Skeletal muscle tissue (tissue), 4 donors: ENCODE measurements around the gene AGMO. TPM values are rescaled to one million over a fixed set of nuclear protein-coding genes. Genes with fewer than 3 reads are reported as not detected.
A peak's percentile ranks its signal among the peaks of the same experiment; 100 is the strongest.

Experiments
- H3K27ac ChIP-seq: one replicate; pipeline ENCODE4 v1.7.0; 2013; ENCODE audit warnings: mild to moderate bottlenecking, low read depth, low read length, inconsistent platforms
- H3K27me3 ChIP-seq, 3 donors: one replicate each; pipeline ENCODE4 v1.7.0; 2013; ENCODE audit warnings: low read length in 3 of 3; ENCODE audit not compliant: control insufficient read depth in 3 of 3, insufficient read depth in 3 of 3
- H3K36me3 ChIP-seq, 3 donors: one replicate each; pipeline ENCODE4 v1.7.0; 2013; ENCODE audit warnings: low read length in 3 of 3; ENCODE audit not compliant: control insufficient read depth in 3 of 3, insufficient read depth in 3 of 3
- H3K4me1 ChIP-seq, 3 donors: one replicate each; pipeline ENCODE4 v1.7.0; 2013; ENCODE audit warnings: low read length in 3 of 3, mild to moderate bottlenecking in 3 of 3; ENCODE audit not compliant: control insufficient read depth in 3 of 3, insufficient read depth in 3 of 3
- H3K4me3 ChIP-seq, 3 donors: one replicate each; pipeline ENCODE4 v1.7.0; 2013; ENCODE audit warnings: low read length in 3 of 3
- H3K9ac ChIP-seq, 3 donors: one replicate each; pipeline ENCODE4 v1.7.0; 2013; ENCODE audit warnings: low read length in 3 of 3, mild to moderate bottlenecking in 3 of 3, moderate library complexity in 2 of 3, low read depth in 1 of 3
- H3K9me3 ChIP-seq, 3 donors: one replicate each; pipeline ENCODE4 v1.7.0; 2013; ENCODE audit warnings: low read length in 3 of 3; ENCODE audit not compliant: control insufficient read depth in 3 of 3
- total RNA-seq: library from RNA; depleted of rRNA; stranded (reverse); fragments of >200 nt; gene quantifications from one replicate; pipeline ENCODE4 v1.2.3, GENCODE V29; 2014
- donor health status: Osteomylitis.

AGMO gene
- total RNA-seq, 1 donor from 2014 or later = 3.1 TPM

DNA sequence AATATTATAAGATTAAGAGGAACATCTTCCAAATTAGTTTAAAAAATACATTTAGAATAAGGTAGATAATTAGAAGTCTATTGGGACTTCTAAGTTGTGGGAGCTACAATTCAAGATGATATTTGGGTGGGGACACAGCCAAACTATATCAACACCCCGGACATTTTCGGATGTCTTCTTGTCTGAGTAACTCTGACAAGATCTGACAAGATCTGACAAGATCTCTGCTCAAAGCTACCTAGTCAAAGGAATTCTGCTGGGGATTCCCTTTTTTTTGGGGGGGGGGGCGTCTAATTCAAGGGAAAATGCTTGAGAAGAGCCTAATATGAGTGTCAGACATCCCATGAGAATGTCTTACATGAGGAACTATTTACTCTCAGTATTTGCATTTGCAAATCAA is 5.2 kb upstream of the AGMO start:
- Histone ChIP-seq H3K27ac (no peak overlapping the region), H3K9ac (no peak overlapping the region), H3K4me1 (no peaks in the 10 kb centered on the region), H3K4me3 (no peak overlapping the region), H3K27me3 (no peaks in the 10 kb centered on the region), H3K36me3 (no peaks in the 10 kb centered on the region), H3K9me3 (no peaks in the 10 kb centered on the region)

DNA sequence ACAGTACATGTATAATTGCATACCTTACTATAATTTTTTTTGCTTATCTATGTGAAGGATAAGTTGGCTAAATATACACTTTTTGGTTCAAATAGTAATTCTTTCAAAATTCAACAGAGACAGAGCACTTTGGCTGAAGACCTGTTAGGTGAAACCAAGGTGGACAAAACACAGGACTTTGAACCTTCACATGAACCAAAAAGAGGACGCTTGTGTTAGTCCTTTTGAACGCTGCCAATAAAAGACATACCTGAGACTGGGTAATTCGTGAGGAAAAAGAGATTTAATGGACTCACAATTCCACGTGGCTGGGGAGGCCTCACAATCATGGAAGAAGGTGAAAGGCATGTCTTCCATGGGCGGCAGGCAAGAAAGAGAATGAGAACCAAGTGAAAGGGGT is 4.7 kb upstream of the AGMO start:
- Histone ChIP-seq H3K9me3 (no peaks in the 10 kb centered on the region), H3K27me3 (no peaks in the 10 kb centered on the region), H3K4me1 (no peaks in the 10 kb centered on the region), H3K9ac (no peak overlapping the region), H3K4me3 (no peak overlapping the region), H3K27ac (no peak overlapping the region), H3K36me3 (no peaks in the 10 kb centered on the region)

DNA sequence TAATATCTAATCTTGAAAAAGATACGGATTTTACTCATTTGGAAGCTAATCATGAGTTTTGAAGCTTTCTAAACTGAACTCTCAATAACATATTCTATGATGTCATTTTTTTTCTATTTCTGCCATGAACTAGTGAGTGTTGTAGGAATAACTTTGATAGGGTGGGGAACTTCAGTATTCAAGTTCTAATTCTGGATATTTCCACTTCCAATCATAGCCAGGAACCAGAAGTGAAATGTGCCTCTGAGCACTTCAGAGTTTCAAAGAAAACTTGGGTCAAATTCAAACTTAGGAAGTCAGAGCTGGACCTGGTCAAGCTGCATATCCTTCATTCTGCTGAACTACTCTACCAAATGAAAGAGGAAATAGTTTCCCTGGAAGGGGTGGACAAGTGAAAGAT is 847 bp downstream of the AGMO start:
- peak overlapping the region in 1 of 3 donors; percentile 66 for H3K4me3 ChIP-seq
- H3K27me3 ChIP-seq = no peaks in the 10 kb centered on the region
- no peaks in the 10 kb centered on the region for H3K36me3 ChIP-seq
- H3K9ac ChIP-seq = peak overlapping the region in 2 of 3 donors; percentile 13 to 28
- no peaks in the 10 kb centered on the region for H3K9me3 ChIP-seq
- peaks cover 0 to 3% (median 0%) of the 10 kb centered on the region in 3 donors for H3K4me1 ChIP-seq
- peak overlapping the region; percentile 58 for H3K27ac ChIP-seq

DNA sequence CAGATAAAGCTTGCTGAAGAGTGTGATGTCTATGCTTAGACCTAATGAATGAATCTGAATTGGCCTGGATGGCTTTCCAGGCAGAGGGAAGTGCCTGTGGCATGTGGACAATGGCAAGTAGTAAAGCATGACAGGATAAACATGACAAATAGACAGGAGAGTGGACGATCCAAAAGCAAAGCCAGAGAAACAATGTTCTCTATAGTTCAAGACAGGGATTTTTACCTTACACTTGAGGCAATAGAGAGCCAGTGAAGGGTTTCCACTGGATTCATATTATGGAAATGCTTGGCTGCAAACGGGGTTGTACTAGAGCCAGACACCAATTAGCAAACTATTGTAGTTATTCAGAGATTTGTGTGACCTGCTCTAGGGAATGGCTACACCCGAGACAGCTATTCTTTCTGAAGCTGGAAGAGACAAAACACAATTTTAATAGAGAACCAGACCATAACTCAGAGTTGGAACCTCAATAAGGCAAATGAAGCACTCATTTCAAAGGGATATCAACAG is 2.3 kb downstream of the AGMO start:
- Histone ChIP-seq H3K27ac (peak overlapping the region; percentile 17), H3K27me3 (no peaks in the 10 kb centered on the region), H3K9me3 (no peaks in the 10 kb centered on the region), H3K9ac (no peak overlapping the region), H3K36me3 (no peaks in the 10 kb centered on the region), H3K4me3 (no peak overlapping the region), H3K4me1 (peaks cover 0 to 3% (median 0%) of the 10 kb centered on the region in 3 donors)

DNA sequence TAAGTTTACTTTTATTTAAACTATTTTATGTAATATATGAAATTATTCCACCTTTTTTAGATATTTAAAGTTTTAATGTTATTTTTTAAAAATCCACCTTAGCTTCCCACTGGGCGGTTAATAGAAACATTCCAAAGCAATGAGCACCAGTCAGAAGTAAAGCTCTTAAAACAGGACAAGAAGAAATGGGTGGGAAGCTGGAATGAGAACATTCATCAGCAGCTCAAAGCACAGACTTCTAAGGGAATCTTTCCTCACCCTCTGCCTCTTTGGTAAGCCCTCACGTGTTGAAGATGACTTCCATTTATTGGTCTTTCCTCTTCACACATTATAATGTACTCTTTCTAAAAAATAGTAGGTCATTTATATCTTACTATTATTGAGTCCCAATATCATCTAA is 3.1 kb downstream of the AGMO start:
- Histone ChIP-seq H3K9me3 (no peaks in the 10 kb centered on the region), H3K9ac (no peak overlapping the region), H3K36me3 (no peaks in the 10 kb centered on the region), H3K4me3 (peak overlapping the region in 1 of 3 donors; percentile 18), H3K27ac (no peak overlapping the region), H3K4me1 (peaks cover 0 to 3% (median 0%) of the 10 kb centered on the region in 3 donors), H3K27me3 (no peaks in the 10 kb centered on the region)

DNA sequence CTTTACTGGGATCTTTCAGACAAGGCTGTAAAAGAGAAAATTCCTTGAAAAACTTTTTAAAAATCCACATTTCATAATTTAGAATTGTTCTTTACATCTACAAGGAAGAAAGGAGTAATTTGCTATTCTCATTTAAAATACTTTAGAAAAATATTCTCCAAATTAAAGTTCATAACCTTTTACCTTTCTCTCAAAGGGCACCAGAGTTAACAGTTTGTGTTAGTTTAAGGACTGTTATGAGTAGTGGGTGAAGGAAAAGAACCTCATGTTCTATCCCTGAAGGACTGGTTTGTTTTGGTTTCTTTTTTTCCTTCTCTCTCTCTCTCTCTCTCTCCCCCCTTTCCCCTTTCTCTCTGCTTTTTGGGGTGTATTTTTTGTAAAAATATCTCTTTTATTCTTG is 4.1 kb downstream of the AGMO start:
- Histone ChIP-seq H3K36me3 (no peaks in the 10 kb centered on the region), H3K4me3 (peak overlapping the region in 1 of 3 donors; percentile 53)

DNA sequence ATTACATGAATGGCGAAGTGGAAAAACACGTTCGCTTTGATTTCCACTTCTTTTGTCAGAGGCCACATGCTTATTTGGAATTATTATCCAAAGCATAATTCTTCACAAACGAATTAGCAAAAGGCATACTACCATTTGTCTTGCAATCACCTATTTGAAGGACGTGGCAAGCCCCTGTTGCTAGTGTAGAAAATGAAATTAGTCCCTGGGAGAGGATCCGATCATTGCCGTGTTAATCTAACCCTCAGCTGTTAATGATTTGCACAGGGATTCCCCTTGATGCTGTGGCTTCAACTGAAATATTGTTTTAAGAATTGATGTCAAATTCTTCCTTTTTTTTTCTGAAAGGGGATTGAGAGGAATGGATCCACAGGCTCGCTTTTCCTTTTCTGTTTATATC is 4.6 kb downstream of the AGMO start:
- Histone ChIP-seq H3K4me3 (peak overlapping the region in 2 of 3 donors; percentile 2 to 18), H3K9me3 (no peaks in the 10 kb centered on the region), H3K4me1 (peaks cover 0 to 3% (median 0%) of the 10 kb centered on the region in 3 donors), H3K27ac (peak overlapping the region; percentile 39), H3K27me3 (no peaks in the 10 kb centered on the region), H3K36me3 (no peaks in the 10 kb centered on the region), H3K9ac (peak overlapping the region in 2 of 3 donors; percentile 20 to 69)

More for the DNA sequence above, 4.1 kb downstream of the AGMO start:
- Histone ChIP-seq H3K9me3 (no peaks in the 10 kb centered on the region), H3K4me1 (peaks cover 0 to 3% (median 0%) of the 10 kb centered on the region in 3 donors), H3K9ac (peak overlapping the region in 1 of 3 donors; percentile 57), H3K27me3 (no peaks in the 10 kb centered on the region), H3K27ac (peak overlapping the region; percentile 5)

DNA sequence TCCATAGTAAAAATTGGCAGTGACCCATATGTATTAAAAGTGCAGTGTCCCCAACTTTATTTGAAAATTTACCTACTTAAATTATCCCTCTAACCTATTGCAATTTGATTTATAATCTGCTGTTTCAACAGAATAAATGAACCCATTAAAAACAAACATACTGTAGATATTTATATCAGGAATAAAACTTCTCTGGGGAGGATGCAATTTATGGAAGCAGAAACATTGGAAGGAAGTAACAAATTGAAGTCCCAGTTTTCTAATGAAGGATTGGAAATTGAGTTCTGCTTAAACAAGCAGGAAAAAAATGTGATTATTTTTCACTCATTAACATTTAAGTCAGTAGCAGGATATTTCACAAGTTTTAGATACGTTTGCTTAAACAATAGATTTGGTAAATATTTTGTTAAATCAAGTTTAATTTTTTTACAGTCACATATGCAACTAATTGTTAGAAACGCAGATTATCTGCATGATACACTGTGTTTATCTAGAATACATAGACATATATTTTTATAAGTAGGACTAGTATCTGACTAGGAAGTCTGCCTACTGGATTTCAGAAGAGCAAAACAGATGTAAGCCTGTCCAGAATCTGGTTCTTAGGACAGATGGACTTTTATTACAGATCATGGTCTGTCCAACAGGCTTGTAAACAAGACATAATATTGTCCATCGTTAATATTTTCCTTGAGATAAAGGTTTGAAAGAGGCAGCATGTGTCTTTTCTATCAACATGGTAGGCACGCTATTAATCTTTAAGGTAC is 5.3 kb downstream of the AGMO start:
- peaks cover 0 to 3% (median 0%) of the 10 kb centered on the region in 3 donors for H3K4me1 ChIP-seq
- H3K4me3 ChIP-seq = peak overlapping the region in 1 of 3 donors; percentile 18
- H3K27ac ChIP-seq = peak overlapping the region; percentile 39

DNA sequence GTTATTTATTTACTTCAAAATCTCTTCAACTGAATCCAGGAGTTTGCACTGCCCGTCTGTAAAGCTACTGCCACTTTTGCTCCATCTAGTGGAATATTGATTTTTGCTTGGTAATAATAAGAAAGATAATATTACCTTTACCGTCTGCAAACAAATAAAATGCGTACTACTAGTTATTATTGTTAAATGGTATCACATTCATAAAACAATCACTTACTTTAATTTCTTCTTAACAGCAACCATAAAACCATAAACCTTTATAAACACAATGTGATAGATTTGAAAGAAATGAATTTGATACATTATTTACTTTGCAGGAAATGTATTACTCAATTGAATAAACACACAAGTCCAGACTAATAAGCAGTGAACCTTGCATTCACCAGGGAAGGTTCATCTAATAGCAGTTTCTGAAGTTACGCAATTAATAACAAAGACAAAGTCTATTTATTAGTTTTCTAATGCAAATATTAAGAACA is 6.4 kb downstream of the AGMO start:
- Histone ChIP-seq H3K36me3 (no peaks in the 10 kb centered on the region), H3K27ac (no peak overlapping the region), H3K4me1 (peaks cover 0 to 3% (median 0%) of the 10 kb centered on the region in 3 donors), H3K4me3 (no peak overlapping the region), H3K9ac (no peak overlapping the region), H3K27me3 (no peaks in the 10 kb centered on the region), H3K9me3 (no peaks in the 10 kb centered on the region)

More for the DNA sequence above, 5.3 kb downstream of the AGMO start:
- no peaks in the 10 kb centered on the region for H3K9me3 ChIP-seq
- H3K27me3 ChIP-seq = no peaks in the 10 kb centered on the region
- peak overlapping the region in 1 of 3 donors; percentile 69 for H3K9ac ChIP-seq
- H3K36me3 ChIP-seq = no peaks in the 10 kb centered on the region

DNA sequence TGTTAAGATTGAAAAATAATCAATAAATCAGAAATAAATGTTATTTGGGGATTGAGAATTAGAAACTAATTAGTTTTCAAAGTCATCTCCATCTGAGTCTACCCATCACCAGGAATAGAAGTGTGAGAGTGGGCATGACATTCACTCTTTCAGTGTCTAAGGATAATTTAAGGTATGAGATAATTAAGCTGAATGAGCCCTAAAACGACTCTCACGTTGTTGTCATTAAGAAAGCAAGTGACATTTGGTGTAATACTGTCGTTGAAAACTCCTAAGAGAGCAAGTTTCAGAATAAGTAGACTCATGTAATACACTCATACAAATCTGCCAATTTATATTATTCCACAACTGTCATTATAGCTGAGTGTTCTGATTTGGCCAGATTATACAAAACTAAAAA is 7.1 kb downstream of the AGMO start:
- no peak overlapping the region for H3K4me3 ChIP-seq
- no peaks in the 10 kb centered on the region for H3K27me3 ChIP-seq
- no peaks in the 10 kb centered on the region for H3K36me3 ChIP-seq
- no peak overlapping the region for H3K27ac ChIP-seq
- no peak overlapping the region for H3K9ac ChIP-seq
- H3K9me3 ChIP-seq = no peaks in the 10 kb centered on the region
- no peaks in the 10 kb centered on the region for H3K4me1 ChIP-seq
